SK-MEL-5 (cell line): ENCODE results near the gene SUN5. TPM values are rescaled to one million over a fixed set of nuclear protein-coding genes. Genes with fewer than 3 reads are reported as not detected.

Experiments used
- total RNA-seq: library from RNA; depleted of rRNA; stranded (reverse); fragments of >200 nt; shearing (Covaris generic); gene quantifications from 2 replicates; pipeline ENCODE4 v1.2.3, GENCODE V29; 2014; rRNA removed

Gene SUN5
- total RNA-seq, 1 experiment from 2014 or later, result not detected

Other genes with a start within 250 kb of the SUN5 start
- 1.9 and 2.3 TPM in 2 replicates for gene DNMT3B, start 242.0 kb downstream of the SUN5 start, total RNA-seq
- gene MAPRE1, start 184.5 kb downstream of the SUN5 start, total RNA-seq, result 110 and 118 TPM in 2 replicates
- gene EFCAB8, start 145.5 kb downstream of the SUN5 start, total RNA-seq, result not detected in 2 replicates
- gene BPIFB2, start 3.3 kb upstream of the SUN5 start, total RNA-seq, result not detected in 2 replicates
- gene BPIFB6, start 27.2 kb upstream of the SUN5 start, total RNA-seq, result not detected in 2 replicates
- gene BPIFB3, start 49.5 kb upstream of the SUN5 start, total RNA-seq, result not detected in 2 replicates
- not detected in 2 replicates for gene BPIFB4, start 75.2 kb upstream of the SUN5 start, total RNA-seq
- not detected in 2 replicates for gene BPIFA2, start 163.7 kb upstream of the SUN5 start, total RNA-seq
- not detected in 2 replicates for gene BPIFA3, start 212.9 kb upstream of the SUN5 start, total RNA-seq
- not detected in 2 replicates for gene BPIFA1, start 231.6 kb upstream of the SUN5 start, total RNA-seq